GM18868 (cell line): ENCODE data around the gene MACF1.
A peak's percentile ranks its signal among the peaks of the same experiment; 100 is the strongest.

Experiments
- ATAC-seq: cut with Tn5 transposase; IDR thresholded peaks from one replicate; pipeline ENCODE4 v1.9.1; 2021; ENCODE audit warnings: mild to moderate bottlenecking, moderate library complexity; ENCODE audit not compliant: unreplicated experiment

The MACF1 gene

GRCh38 chr1:39387452-39387851 lies 183.0 kb downstream of the MACF1 start:
- ATAC-seq: no peak

GRCh38 chr1:39391691-39392679 lies 187.5 kb downstream of the MACF1 start:
- no peak for ATAC-seq

DNA sequence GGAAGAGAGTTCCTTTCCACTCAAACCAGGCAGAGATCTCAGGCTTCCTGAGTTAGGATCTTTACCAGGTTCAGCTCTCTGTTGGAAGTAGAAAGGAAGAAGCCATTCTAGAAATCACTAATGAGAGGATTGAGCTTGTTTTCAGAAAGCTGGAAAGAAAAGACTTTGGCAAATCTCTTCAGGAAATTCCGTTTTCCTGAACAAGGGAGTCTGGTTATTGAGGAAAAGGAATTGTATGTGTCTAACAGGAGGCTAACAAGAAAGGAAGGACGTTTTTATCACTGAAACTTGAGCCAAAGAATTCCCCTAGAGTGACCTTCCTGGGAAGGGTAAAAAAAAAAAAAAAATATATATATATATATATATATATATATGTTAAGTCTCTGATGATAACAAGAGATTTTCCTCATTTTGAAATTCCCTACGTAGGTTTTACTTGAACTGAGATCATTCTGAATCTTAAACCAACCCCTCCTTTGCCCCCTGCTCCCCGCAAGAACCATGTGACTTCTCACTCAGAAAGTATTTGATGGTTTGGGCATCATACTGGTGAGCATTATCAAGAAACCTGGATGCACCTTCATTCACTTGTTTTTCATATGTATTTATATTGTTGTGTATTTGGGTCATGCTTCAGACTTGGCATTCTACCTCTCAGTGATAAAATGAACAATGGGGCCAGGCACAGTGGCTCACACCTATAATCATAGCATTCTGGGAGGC lies 188.5 kb downstream of the MACF1 start:
- ATAC-seq: no peak

- ATAC-seq: no peak
Measured at GRCh38 chr1:39393645-39394044, 189.2 kb downstream of the MACF1 start.

DNA sequence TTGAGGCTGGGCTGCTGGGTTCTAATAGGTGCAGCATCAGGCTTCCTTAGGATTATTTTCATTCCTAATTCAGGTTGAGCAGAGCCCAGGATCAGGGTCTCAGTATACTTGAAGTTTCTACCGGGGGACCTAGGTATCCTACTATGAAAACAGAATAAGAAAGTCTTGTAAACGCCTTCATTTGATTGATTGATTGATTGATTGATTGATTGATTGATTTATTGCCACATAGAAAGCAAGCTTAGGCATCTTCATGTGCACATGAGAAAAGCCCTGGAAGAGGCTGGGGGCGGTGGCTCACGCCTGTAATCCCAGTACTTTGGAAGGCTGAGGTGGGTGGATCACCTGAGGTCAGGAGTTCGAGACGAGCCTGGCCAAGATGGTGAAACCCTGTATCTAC lies 189.6 kb downstream of the MACF1 start:
- no peak for ATAC-seq

DNA sequence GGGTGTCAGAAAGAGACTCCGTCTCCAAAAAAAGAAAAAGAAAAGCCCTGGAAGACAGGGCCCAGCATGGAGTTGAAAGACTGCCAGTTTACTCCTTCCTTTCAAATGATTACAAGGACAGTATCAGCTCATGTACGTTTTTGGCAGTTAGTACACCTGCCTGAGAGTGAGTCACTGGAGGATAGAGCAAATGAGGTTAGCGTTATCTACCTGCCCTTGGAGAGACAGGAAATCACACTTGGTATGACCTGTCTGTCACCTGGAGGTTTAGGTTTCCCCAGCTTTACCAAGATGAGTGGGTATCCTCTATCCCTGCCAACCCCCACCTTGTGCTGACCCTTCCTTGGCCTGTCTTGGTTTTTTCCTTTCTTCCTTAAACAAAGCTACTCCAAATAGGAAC lies 190.1 kb downstream of the MACF1 start:
- no peak for ATAC-seq

DNA sequence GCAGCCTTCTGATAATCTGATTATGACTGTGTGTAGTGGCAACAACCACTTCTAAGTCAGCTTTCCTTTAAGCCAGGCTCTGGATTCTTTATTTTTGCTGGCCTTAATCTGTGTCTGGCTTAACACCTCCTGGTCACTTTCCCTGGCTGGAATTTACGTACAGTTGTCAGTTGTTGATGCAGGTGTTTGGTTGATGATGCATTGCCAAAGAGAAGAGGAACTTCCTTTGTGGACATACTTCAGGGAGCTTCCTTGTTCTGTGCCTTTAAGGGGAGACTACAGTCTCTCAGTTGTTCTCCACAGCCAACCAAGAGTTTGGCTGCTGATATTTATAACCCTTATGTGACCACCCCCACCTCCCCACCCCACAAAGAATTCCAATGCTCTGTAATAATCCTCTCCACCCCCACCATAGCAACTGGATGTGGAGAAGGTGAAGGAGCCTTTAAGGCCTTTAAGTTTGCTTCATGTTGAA lies 190.9 kb downstream of the MACF1 start:
- no peak for ATAC-seq

DNA sequence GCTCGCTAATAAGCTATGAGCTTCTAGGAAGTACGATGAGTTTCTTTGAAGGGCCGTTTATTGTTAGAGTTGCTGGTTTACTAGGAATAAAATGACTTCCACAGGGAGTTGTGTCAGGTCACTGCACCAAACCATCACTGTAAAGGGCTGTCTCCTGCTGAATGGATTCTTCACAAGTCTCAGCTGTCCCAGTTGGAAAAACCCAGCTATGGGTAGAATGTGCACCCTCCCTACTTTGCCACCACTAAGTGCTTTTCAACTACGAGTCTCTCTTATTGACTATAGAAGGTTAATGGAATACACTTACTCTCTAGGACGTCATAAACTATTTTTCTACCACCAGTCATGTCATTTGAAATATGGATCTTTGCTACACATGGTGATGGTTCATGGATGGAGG lies 192.2 kb downstream of the MACF1 start:
- ATAC-seq: no peak

- ATAC-seq: no peak
Measured at GRCh38 chr1:39397487-39397886, 193.0 kb downstream of the MACF1 start.

DNA sequence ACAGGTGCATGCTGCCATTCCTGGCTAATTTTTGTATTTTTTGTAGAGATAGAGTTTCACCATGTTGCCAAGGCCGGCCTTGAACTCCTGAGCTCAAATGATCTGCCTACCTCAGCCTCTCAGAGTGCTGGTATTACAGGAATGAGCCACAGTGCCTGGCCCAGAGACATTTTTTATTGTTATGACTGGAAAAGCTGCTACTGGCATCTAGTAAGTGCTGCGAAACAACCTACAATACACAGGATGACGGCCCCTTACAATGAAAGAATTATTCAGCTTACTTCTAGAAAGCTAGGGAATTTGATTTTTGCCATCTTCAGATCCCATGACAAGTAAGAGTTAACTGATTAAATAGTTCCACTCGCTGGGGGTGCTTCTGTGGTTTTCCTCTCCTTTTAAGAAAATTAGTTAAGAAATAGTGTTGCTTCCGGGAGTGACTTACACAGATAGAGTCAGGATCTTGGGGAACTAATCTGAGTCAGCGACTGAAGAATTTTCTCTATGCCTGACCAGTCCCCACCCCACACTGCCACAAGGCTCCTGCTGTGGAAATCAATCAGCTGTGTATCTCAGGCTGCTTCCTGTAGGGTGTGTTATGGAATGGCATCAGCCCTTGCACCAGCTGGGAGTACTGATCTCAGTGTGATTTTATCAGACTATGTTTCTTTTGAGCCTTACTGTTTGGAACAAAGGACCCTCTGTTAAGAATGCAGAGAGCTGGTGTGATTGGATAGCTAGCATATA lies 194.0 kb downstream of the MACF1 start:
- ATAC-seq: no peak

- no peak for ATAC-seq
Measured at GRCh38 chr1:39401106-39401505, 196.6 kb downstream of the MACF1 start.

GRCh38 chr1:39404876-39405275 lies 200.4 kb downstream of the MACF1 start:
- ATAC-seq: no peak

GRCh38 chr1:39405358-39405757 lies 200.9 kb downstream of the MACF1 start:
- ATAC-seq: no peak

- ATAC-seq: no peak
Measured at GRCh38 chr1:39406533-39407450, 202.3 kb downstream of the MACF1 start.

GRCh38 chr1:39407510-39407895 lies 203.0 kb downstream of the MACF1 start:
- ATAC-seq: no peak

GRCh38 chr1:39407896-39408640 lies 203.6 kb downstream of the MACF1 start:
- no peak for ATAC-seq

DNA sequence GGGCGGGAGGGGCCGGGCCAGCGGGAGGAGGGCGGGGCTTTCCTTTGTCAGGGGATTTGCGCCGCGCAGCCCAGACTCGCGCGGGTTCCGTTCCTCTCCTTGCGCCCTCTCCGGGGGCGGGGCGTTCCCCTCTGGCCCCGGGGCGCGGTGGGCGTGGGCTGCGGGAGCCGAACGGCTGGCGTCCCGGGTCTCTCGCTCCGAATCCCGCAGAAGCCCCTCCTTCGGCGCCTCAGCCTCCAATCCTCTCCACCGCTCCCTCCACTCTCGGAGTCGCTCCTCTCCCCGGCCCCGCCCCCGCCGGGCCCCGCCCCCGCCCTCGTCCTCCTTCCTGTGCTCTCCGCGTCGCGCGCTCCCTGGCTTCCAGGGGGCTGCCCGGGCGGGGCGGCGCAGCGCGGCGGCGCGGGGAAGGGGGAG lies 204.2 kb downstream of the MACF1 start:
- ATAC-seq: peak; percentile 75

DNA sequence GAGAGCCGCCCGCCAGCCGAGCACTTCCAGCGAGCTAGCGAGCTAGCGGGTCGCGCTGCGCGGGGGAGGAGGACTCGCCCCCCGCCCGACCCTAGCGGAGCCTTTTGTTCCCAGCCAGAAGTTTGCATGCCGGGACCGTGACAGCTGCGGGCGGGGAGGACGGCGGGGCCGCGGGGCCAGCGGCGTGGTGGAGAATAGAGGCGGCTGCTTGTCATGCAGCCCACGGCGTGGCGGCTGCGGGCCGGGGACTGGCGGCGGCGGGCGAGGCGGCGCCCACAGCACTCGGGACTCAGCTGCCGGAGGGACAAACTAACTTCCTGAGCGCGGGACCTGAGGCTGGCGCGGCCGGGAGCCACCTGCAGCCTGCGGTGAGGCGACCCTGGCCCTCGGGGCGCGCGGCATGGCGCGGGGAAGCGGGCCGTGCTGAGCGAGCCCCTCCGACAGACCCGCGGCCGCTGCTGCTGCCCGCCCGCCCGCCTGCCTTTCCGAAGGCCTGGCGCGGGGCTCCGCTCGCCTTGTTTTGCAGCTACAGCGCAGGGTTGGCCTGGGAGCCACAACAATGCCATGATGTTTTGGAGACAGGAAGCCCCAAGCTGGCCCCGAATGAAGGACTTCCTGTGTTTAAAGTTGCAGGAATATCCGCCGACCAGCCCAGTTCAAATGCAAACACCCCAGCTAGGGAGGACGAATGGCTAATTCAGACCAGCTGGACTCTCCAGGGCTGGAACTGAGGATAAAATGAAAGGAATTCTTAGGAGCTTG lies 204.7 kb downstream of the MACF1 start:
- no peak for ATAC-seq
